Upper lobe of left lung (tissue), 4 donors: ENCODE results near the gene MTM1.

Source experiments
- EP300 ChIP-seq, 4 donors: sonication (generic); formaldehyde crosslinking; IDR thresholded peaks; one replicate each; pipeline ENCODE4 v1.5.1; 2017; ENCODE audit warnings: antibody characterized with exemption in 4 of 4, control low read depth in 2 of 4
- POLR2A ChIP-seq, 4 donors: fragments of 450-650 bp; IDR thresholded peaks; one replicate each; pipeline ENCODE4 v1.5.1; 2016 to 2017; ENCODE audit warnings: antibody characterized with exemption in 4 of 4, mild to moderate bottlenecking in 2 of 4
- POLR2AphosphoS5 ChIP-seq, 2 donors: sonication (generic); formaldehyde crosslinking; IDR thresholded peaks; one replicate each; pipeline ENCODE4 v1.5.1; 2017; ENCODE audit warnings: antibody characterized with exemption in 2 of 2
- TF ChIP-seq, protein P1 (sequence below), 6 experiments: fragments of 450-650 bp in 4 of 6; fragments of 200-600 bp in 2 of 6; sonication (generic) in 2 of 6; IDR thresholded peaks; one replicate each; pipeline ENCODE4 v1.5.1; 2016 to 2019; ENCODE audit warnings: antibody characterized with exemption in 6 of 6

DNA sequence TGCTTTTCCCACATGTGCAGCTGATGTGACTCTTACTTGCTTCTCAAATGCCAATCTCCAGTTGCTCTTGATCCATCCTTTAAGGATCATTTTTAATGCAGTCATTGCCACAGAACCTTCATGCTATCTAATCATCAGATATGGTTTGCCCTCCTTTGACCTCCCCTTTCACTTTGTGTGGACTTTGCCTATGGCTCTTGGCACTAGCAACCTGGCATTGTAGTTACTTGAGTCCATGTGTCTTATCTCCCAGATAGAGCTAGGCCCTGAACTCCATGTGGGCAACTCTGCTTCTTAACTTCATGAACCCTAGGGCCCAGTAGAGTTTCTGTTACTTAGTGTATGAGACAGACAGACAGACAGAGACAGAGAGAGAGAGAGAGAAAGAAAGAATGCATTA is 41.6 kb downstream of the MTM1 start:
- TF ChIP-seq EP300 (IDR thresholded peaks at IDR 0.05): no peak
- no peak for TF ChIP-seq POLR2AphosphoS5 (IDR thresholded peaks at IDR 0.05)
- TF ChIP-seq, protein P1, sequence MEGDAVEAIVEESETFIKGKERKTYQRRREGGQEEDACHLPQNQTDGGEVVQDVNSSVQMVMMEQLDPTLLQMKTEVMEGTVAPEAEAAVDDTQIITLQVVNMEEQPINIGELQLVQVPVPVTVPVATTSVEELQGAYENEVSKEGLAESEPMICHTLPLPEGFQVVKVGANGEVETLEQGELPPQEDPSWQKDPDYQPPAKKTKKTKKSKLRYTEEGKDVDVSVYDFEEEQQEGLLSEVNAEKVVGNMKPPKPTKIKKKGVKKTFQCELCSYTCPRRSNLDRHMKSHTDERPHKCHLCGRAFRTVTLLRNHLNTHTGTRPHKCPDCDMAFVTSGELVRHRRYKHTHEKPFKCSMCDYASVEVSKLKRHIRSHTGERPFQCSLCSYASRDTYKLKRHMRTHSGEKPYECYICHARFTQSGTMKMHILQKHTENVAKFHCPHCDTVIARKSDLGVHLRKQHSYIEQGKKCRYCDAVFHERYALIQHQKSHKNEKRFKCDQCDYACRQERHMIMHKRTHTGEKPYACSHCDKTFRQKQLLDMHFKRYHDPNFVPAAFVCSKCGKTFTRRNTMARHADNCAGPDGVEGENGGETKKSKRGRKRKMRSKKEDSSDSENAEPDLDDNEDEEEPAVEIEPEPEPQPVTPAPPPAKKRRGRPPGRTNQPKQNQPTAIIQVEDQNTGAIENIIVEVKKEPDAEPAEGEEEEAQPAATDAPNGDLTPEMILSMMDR (IDR thresholded peaks at IDR 0.05): no peak
- TF ChIP-seq POLR2A (IDR thresholded peaks at IDR 0.05): no peak
